IMR-90 (cell line): ENCODE data around the gene SERPINA12. TPM values are rescaled to one million over a fixed set of nuclear protein-coding genes. Genes with fewer than 3 reads are reported as not detected.

Experiments
- ATAC-seq: fragments of 200-7000 bp; cut with Tn5 transposase; 2 replicates; pipeline ENCODE4 v1.9.1; 2020; ENCODE audit warnings: low read depth, mild to moderate bottlenecking, moderate library complexity
- BruUV-seq: library from RNA; stranded (reverse); fragments of 400-500 nt; replicated peaks from 2 replicates; lab custom pipeline; 2021; lab: Mats Ljungman, UMichigan
- CTCF ChIA-PET: fragments of 300-600 bp; formaldehyde crosslinking; extraction: SDS; loops from one replicate; lab custom pipeline; 2021; ENCODE audit warnings: antibody characterized with exemption; lab: Yijun Ruan, JAX
- POLR2A ChIA-PET: fragments of 300-600 bp; sonication (Branson Sonifier 250); formaldehyde crosslinking; loops from one replicate; lab custom pipeline; 2022; ENCODE audit warnings: antibody characterized with exemption; ENCODE audit not compliant: unreplicated experiment; lab: Charles Lee
- DNase-seq: peaks from one replicate; pipeline ENCODE4 v3.0.0; 2013
- H2AFZ ChIP-seq: replicated peaks from 2 replicates; pipeline ENCODE3; 2013; ENCODE audit warnings: low read length, mild to moderate bottlenecking; ENCODE audit not compliant: poor library complexity
- H2AK5ac ChIP-seq: 2 replicates; pipeline ENCODE4 v1.6.1; 2013; ENCODE audit warnings: low read depth, low read length, inconsistent platforms
- H2AK9ac ChIP-seq: replicated peaks from 2 replicates; pipeline ENCODE3; 2013; ENCODE audit warnings: mild to moderate bottlenecking, low read depth, low read length, moderate library complexity; ENCODE audit not compliant: poor library complexity
- H2BK120ac ChIP-seq: 2 replicates; pipeline ENCODE4 v1.6.1; 2013; ENCODE audit warnings: low read depth, low read length, inconsistent platforms
- H2BK15ac ChIP-seq: 3 replicates; pipeline ENCODE4 v1.6.1; 2013; ENCODE audit warnings: low read depth, low read length, inconsistent platforms
- H2BK20ac ChIP-seq: 2 replicates; pipeline ENCODE4 v1.6.1; 2013; ENCODE audit warnings: low read depth, mild to moderate bottlenecking, inconsistent platforms, low read length, moderate library complexity
- H2BK5ac ChIP-seq: 2 replicates; pipeline ENCODE4 v1.6.1; 2013; ENCODE audit warnings: mild to moderate bottlenecking, low read depth, low read length, inconsistent platforms; ENCODE audit not compliant: poor library complexity, severe bottlenecking
- H3K14ac ChIP-seq: replicated peaks from 2 replicates; pipeline ENCODE4 v1.6.1; 2013; ENCODE audit warnings: low read depth, low read length, inconsistent platforms
- H3K18ac ChIP-seq: 2 replicates; pipeline ENCODE4 v1.6.1; 2013; ENCODE audit warnings: low read depth, low read length, control low read depth
- H3K23ac ChIP-seq: 2 replicates; pipeline ENCODE4 v1.6.1; 2013; ENCODE audit warnings: low read depth, low read length, inconsistent platforms
- H3K27ac ChIP-seq: 2 replicates; pipeline ENCODE4 v1.5.1; 2013; ENCODE audit warnings: mild to moderate bottlenecking, control low read depth, low read length; ENCODE audit not compliant: insufficient read depth
- H3K27me3 ChIP-seq: 2 replicates; pipeline ENCODE4 v1.6.1; 2013; ENCODE audit warnings: low read length; ENCODE audit not compliant: control insufficient read depth, insufficient read depth
- H3K36me3 ChIP-seq: 2 replicates; pipeline ENCODE4 v1.6.1; 2013; ENCODE audit warnings: low read length, mixed read lengths; ENCODE audit not compliant: control insufficient read depth, insufficient read depth
- H3K4ac ChIP-seq: 2 replicates; pipeline ENCODE4 v1.6.1; 2013; ENCODE audit warnings: low read depth, low read length, inconsistent platforms
- H3K4me1 ChIP-seq: 2 replicates; pipeline ENCODE4 v1.6.1; 2013; ENCODE audit warnings: low read length, mixed read lengths; ENCODE audit not compliant: control insufficient read depth, insufficient read depth
- H3K4me2 ChIP-seq: 2 replicates; pipeline ENCODE4 v1.6.1; 2013; ENCODE audit warnings: low read depth, mild to moderate bottlenecking, control low read depth, low read length, moderate library complexity
- H3K4me3 ChIP-seq: 2 replicates; pipeline ENCODE4 v1.5.1; 2013; ENCODE audit warnings: low read depth, mild to moderate bottlenecking, control low read depth, low read length, moderate library complexity; ENCODE audit not compliant: insufficient read depth
- H3K56ac ChIP-seq: 2 replicates; pipeline ENCODE4 v1.6.1; 2013; ENCODE audit warnings: low read length, inconsistent platforms; ENCODE audit not compliant: insufficient read depth; ENCODE audit errors: extremely low read depth
- H3K79me1 ChIP-seq, 2 experiments: 2 replicates each; pipeline ENCODE4 v1.6.1; 2013; ENCODE audit warnings: low read length in 2 of 2, inconsistent platforms in 1 of 2, low read depth in 1 of 2
- H3K9ac ChIP-seq: 2 replicates; pipeline ENCODE4 v1.6.1; 2013; ENCODE audit warnings: low read depth, low read length, control low read depth
- H3K9me1 ChIP-seq: 2 replicates; pipeline ENCODE4 v1.6.1; 2013; ENCODE audit warnings: low read length, inconsistent platforms; ENCODE audit not compliant: insufficient read depth
- H3K9me3 ChIP-seq: 2 replicates; pipeline ENCODE4 v1.6.1; 2013; ENCODE audit warnings: low read length; ENCODE audit not compliant: control insufficient read depth, insufficient read depth
- H4K20me1 ChIP-seq: 2 replicates; pipeline ENCODE4 v1.6.1; 2013; ENCODE audit warnings: low read length, inconsistent platforms; ENCODE audit not compliant: insufficient read depth
- H4K5ac ChIP-seq: 2 replicates; pipeline ENCODE4 v1.6.1; 2013; ENCODE audit warnings: mild to moderate bottlenecking, low read depth, low read length, control low read depth
- H4K8ac ChIP-seq, 2 experiments: 2 replicates each; pipeline ENCODE4 v1.6.1; 2013; ENCODE audit warnings: low read depth in 2 of 2, low read length in 2 of 2, control low read depth in 1 of 2, inconsistent platforms in 1 of 2
- H4K91ac ChIP-seq: 2 replicates; pipeline ENCODE4 v1.6.1; 2013; ENCODE audit warnings: low read depth, low read length, inconsistent platforms; ENCODE audit not compliant: insufficient read depth
- BHLHE40 ChIP-seq: fragments of 150-350 bp; IDR thresholded peaks from 2 replicates; pipeline ENCODE4 v1.6.1; 2016; ENCODE audit warnings: mild to moderate bottlenecking, low read depth, low read length
- CEBPB ChIP-seq: IDR thresholded peaks from 2 replicates; pipeline ENCODE4 v1.6.1; 2012; ENCODE audit warnings: low read depth, low read length, improper control_type of control experiment
- CHD1 ChIP-seq: IDR thresholded peaks from 2 replicates; pipeline ENCODE4 v1.6.1; 2012; ENCODE audit warnings: low read depth, low read length, improper control_type of control experiment
- ELK1 ChIP-seq: fragments of 150-350 bp; IDR thresholded peaks from 2 replicates; pipeline ENCODE4 v1.6.1; 2016; ENCODE audit warnings: low read depth, mild to moderate bottlenecking, low read length, moderate library complexity, borderline replicate concordance
- MAFK ChIP-seq: IDR thresholded peaks from 2 replicates; pipeline ENCODE4 v1.6.1; 2012; ENCODE audit warnings: low read depth, low read length, improper control_type of control experiment
- MAZ ChIP-seq: IDR thresholded peaks from 2 replicates; pipeline ENCODE4 v1.6.1; 2012; ENCODE audit warnings: low read depth, mild to moderate bottlenecking, low read length, improper control_type of control experiment, moderate library complexity, borderline replicate concordance
- MXI1 ChIP-seq: IDR thresholded peaks from 2 replicates; pipeline ENCODE4 v1.6.1; 2012; ENCODE audit warnings: low read depth, mild to moderate bottlenecking, low read length, moderate library complexity, borderline replicate concordance
- NFE2L2 ChIP-seq: fragments of 150-350 bp; IDR thresholded peaks from 2 replicates; pipeline ENCODE4 v1.6.1; 2016; ENCODE audit warnings: low read depth, mild to moderate bottlenecking, low read length
- POLR2A ChIP-seq: IDR thresholded peaks from 2 replicates; pipeline ENCODE4 v1.6.1; 2012; ENCODE audit warnings: mild to moderate bottlenecking, low read depth, low read length
- RAD21 ChIP-seq: IDR thresholded peaks from 2 replicates; pipeline ENCODE4 v1.6.1; 2012; ENCODE audit warnings: low read length, improper control_type of control experiment
- RCOR1 ChIP-seq: IDR thresholded peaks from 2 replicates; pipeline ENCODE4 v1.6.1; 2012; ENCODE audit warnings: mild to moderate bottlenecking, low read length, improper control_type of control experiment; ENCODE audit not compliant: insufficient replicate concordance
- RFX5 ChIP-seq: IDR thresholded peaks from 2 replicates; pipeline ENCODE4 v1.8.0; 2012; ENCODE audit warnings: low read depth, mild to moderate bottlenecking, low read length, moderate library complexity
- SMC3 ChIP-seq: fragments of 150-350 bp; IDR thresholded peaks from 2 replicates; pipeline ENCODE4 v1.6.1; 2016; ENCODE audit warnings: low read depth, mild to moderate bottlenecking, antibody characterized with exemption, low read length, moderate library complexity
- USF2 ChIP-seq: fragments of 150-350 bp; IDR thresholded peaks from 2 replicates; pipeline ENCODE4 v1.6.1; 2017; ENCODE audit warnings: mild to moderate bottlenecking, antibody characterized with exemption, low read length, low read depth
- WGBS, 2 experiments: methylation state at CpG; one replicate each; pipeline versions ENCODE4 v1.1.5 to v1.1.7; 2013; ENCODE audit warnings: missing lambda C conversion rate in 2 of 2; ENCODE audit not compliant: insufficient read length in 1 of 2; ENCODE audit errors: extremely low coverage in 2 of 2; 5-methylcytosine and 5-hydroxymethylcytosine counted together
- dilution Hi-C: fragments of 300-500 bp; cut with HindIII; formaldehyde crosslinking; loops from one replicate; pipeline ENCODE4 v1.14.3; 2018; ENCODE audit warnings: low sequenced_read_pairs; ENCODE audit not compliant: unreplicated experiment
- in situ Hi-C: fragments of 300-500 bp; cut with MboI; formaldehyde crosslinking; loops from 3 replicates; pipeline ENCODE4 v1.14.3; 2019; ENCODE audit warnings: low sequenced_read_pairs, inconsistent platforms, mixed read lengths
- intact Hi-C: fragments of 100-400 bp; cut with micrococcal nuclease; formaldehyde crosslinking; loops from 2 replicates; pipeline ENCODE4 v1.10.0; 2022
- polyA plus RNA-seq, 3 experiments: library from polyadenylated mRNA; depleted of rRNA; stranded (reverse); fragments of >200 nt; gene quantifications; 2 replicates each; pipeline ENCODE4 v1.2.3, GENCODE V29; 2012; ENCODE audit warnings: low replicate concordance in 1 of 3
- total RNA-seq: library from RNA; depleted of rRNA; stranded (reverse); fragments of >200 nt; gene quantifications from 2 replicates; pipeline ENCODE4 v1.2.3, GENCODE V29; 2012
- TF ChIP-seq, protein P1 (sequence below): conservative IDR thresholded peaks from 2 replicates; pipeline ENCODE4 v1.5.1; 2012; ENCODE audit warnings: mild to moderate bottlenecking, low read depth, low read length, improper control_type of control experiment

SERPINA12 gene
- total and polyA plus RNA-seq, 2 of the 4 experiments (the other 2 are of a cell fraction): not detected

- Histone ChIP-seq H3K4ac (no peak overlapping the region), H3K27me3 (no peaks in the 10 kb centered on the region; the same call in 1 of the 2 replicates), H2AFZ (no peak overlapping the region), H3K4me3 (no peak overlapping the region), H3K9me3 (no peaks in the 10 kb centered on the region), H4K8ac (no peak overlapping the region), H2AK9ac (no peak overlapping the region), H3K79me1 (no peaks in the 10 kb centered on the region), H3K18ac (no peak overlapping the region), H4K5ac (no peak overlapping the region), H3K9ac (no peak overlapping the region), H2AK5ac (no peak overlapping the region), H3K4me2 (no peak overlapping the region), H2BK15ac (no peak overlapping the region), H4K20me1 (no peaks in the 10 kb centered on the region), H3K23ac (no peak overlapping the region), H2BK20ac (no peak overlapping the region), H3K27ac (no peak overlapping the region), H3K36me3 (no peaks in the 10 kb centered on the region), H3K56ac (no peak overlapping the region), H2BK5ac (no peak overlapping the region), H3K14ac (no peak overlapping the region), H3K9me1 (no peaks in the 10 kb centered on the region), H3K4me1 (no peaks in the 10 kb centered on the region), H4K91ac (no peak overlapping the region), H2BK120ac (no peak overlapping the region)
- ChIA-PET POLR2A (no interaction called here), CTCF (no interaction called here)
- ATAC-seq: no peak
- intact Hi-C loops (no loop called here), dilution Hi-C loops (no loop called here), in situ Hi-C loops (no loop called here)
- TF ChIP-seq MAZ: no peak
- no peak for TF ChIP-seq CEBPB
- TF ChIP-seq USF2: no peak
- no peak for TF ChIP-seq RCOR1
- TF ChIP-seq BHLHE40: no peak
- TF ChIP-seq, protein P1, sequence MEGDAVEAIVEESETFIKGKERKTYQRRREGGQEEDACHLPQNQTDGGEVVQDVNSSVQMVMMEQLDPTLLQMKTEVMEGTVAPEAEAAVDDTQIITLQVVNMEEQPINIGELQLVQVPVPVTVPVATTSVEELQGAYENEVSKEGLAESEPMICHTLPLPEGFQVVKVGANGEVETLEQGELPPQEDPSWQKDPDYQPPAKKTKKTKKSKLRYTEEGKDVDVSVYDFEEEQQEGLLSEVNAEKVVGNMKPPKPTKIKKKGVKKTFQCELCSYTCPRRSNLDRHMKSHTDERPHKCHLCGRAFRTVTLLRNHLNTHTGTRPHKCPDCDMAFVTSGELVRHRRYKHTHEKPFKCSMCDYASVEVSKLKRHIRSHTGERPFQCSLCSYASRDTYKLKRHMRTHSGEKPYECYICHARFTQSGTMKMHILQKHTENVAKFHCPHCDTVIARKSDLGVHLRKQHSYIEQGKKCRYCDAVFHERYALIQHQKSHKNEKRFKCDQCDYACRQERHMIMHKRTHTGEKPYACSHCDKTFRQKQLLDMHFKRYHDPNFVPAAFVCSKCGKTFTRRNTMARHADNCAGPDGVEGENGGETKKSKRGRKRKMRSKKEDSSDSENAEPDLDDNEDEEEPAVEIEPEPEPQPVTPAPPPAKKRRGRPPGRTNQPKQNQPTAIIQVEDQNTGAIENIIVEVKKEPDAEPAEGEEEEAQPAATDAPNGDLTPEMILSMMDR: no peak
- TF ChIP-seq NFE2L2: no peak
- no peak for TF ChIP-seq POLR2A
- no peak for TF ChIP-seq MXI1
- no peak for TF ChIP-seq RAD21
- no peak for TF ChIP-seq RFX5
- no peak for TF ChIP-seq MAFK
- no peak for TF ChIP-seq ELK1
- TF ChIP-seq CHD1: no peak
- no peak for TF ChIP-seq SMC3
- no TSS peak for BruUV-seq
- WGBS, 2 experiments: 77% methylated on average over 4 of the region's 9 CpGs; no CpG with 5 or more reads in 1 of the 2 experiments
- no peak for DNase-seq
These were observed 46.7 kb upstream of the SERPINA12 start for GRCh38 chr14:94555991-94556390.
